ENCODE results near the gene IQSEC1.

DNA sequence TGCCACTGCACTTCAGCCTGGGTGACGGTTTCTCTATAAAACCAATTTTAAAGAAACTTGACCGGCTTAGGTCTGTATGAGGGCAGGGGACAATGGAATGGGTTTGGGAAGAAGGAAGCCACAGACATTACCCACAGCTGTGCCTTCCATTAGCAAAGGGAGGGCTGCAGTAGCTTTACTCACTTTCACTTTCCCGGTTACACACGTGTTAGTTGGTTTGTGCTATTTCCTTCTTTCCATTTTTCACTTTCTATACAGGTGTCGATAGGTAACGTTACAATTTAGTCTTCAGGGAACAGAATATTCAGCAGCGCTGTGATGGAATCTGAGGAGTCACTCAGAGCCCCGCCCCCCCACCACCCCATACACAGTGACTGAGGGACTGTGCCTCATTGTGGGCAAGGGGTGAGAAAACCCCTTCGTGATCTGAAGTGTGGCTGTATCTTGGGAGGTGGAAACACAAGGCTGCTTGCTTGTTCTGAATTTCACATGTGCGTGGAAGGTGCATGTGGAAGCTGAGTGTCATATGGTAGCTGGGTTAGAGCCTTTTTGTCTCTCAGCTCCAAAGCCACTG lies 187.0 kb downstream of the IQSEC1 start:
- TF ChIP-seq POLR2A (IDR thresholded peaks at IDR 0.05; ENCODE audit: control extremely low read depth in 1 of 2, low read depth in 2 of 2, low read length in 2 of 2): no peak
- no peak for TF ChIP-seq EGR1 (IDR thresholded peaks at IDR 0.05; ENCODE audit: borderline replicate concordance, low read depth, low read length)
- TF ChIP-seq, protein P1, sequence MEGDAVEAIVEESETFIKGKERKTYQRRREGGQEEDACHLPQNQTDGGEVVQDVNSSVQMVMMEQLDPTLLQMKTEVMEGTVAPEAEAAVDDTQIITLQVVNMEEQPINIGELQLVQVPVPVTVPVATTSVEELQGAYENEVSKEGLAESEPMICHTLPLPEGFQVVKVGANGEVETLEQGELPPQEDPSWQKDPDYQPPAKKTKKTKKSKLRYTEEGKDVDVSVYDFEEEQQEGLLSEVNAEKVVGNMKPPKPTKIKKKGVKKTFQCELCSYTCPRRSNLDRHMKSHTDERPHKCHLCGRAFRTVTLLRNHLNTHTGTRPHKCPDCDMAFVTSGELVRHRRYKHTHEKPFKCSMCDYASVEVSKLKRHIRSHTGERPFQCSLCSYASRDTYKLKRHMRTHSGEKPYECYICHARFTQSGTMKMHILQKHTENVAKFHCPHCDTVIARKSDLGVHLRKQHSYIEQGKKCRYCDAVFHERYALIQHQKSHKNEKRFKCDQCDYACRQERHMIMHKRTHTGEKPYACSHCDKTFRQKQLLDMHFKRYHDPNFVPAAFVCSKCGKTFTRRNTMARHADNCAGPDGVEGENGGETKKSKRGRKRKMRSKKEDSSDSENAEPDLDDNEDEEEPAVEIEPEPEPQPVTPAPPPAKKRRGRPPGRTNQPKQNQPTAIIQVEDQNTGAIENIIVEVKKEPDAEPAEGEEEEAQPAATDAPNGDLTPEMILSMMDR (IDR thresholded peaks at IDR 0.05; ENCODE audit: control extremely low read depth in 1 of 3, insufficient read depth in 1 of 3, low read depth in 1 of 3, low read length in 3 of 3): no peak
- no peak for TF ChIP-seq GABPA (IDR thresholded peaks at IDR 0.05; ENCODE audit: borderline replicate concordance, insufficient read depth, low read length)
- no peak for TF ChIP-seq HDAC2 (IDR thresholded peaks at IDR 0.05; ENCODE audit: borderline replicate concordance in 1 of 2, low read depth in 2 of 2, low read length in 2 of 2)
- no peak for TF ChIP-seq BRCA1 (IDR thresholded peaks at IDR 0.05; ENCODE audit: low read depth, low read length)
- TF ChIP-seq YY1 (IDR thresholded peaks at IDR 0.05; ENCODE audit: low read depth, low read length): no peak
- TF ChIP-seq SRF (IDR thresholded peaks at IDR 0.05; ENCODE audit: low read depth, low read length): no peak
- TF ChIP-seq, protein P2, sequence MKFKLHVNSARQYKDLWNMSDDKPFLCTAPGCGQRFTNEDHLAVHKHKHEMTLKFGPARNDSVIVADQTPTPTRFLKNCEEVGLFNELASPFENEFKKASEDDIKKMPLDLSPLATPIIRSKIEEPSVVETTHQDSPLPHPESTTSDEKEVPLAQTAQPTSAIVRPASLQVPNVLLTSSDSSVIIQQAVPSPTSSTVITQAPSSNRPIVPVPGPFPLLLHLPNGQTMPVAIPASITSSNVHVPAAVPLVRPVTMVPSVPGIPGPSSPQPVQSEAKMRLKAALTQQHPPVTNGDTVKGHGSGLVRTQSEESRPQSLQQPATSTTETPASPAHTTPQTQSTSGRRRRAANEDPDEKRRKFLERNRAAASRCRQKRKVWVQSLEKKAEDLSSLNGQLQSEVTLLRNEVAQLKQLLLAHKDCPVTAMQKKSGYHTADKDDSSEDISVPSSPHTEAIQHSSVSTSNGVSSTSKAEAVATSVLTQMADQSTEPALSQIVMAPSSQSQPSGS (IDR thresholded peaks at IDR 0.05; ENCODE audit: low read length): no peak
- TF ChIP-seq EZH2 (IDR thresholded peaks at IDR 0.05; ENCODE audit: low read depth, low read length, severe bottlenecking): no peak
- no peak for TF ChIP-seq SP1 (IDR thresholded peaks at IDR 0.05; ENCODE audit: low read depth, low read length)
